Superior temporal gyrus (tissue), 1 donor: ENCODE results near the gene WNT11.

ENCODE experiments used
- DNase-seq: peaks from one replicate; pipeline ENCODE4 v3.0.0-alpha.2; 2016; ENCODE audit errors: extremely low spot score

The WNT11 gene

DNA sequence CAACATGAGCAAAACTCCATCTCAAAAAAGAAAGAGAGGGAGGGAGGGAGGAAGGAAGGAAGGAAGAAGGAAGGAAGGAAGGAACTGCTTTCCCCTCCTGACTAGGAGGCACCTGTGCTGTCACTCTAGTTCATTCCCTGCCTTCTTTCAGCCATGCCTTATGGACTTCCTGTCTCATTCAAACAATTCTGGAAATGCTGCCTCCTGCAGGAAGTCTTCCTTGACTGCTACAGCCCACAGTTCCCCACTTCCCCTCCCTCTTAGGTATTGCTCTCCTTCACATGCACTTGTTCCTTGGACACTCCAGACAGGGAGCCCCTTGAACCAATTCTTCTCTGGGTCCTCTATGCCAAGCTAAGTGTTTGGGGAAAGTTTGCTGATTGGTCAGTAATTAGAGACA lies 31.6 kb upstream of the WNT11 start:
- no peak for DNase-seq

DNA sequence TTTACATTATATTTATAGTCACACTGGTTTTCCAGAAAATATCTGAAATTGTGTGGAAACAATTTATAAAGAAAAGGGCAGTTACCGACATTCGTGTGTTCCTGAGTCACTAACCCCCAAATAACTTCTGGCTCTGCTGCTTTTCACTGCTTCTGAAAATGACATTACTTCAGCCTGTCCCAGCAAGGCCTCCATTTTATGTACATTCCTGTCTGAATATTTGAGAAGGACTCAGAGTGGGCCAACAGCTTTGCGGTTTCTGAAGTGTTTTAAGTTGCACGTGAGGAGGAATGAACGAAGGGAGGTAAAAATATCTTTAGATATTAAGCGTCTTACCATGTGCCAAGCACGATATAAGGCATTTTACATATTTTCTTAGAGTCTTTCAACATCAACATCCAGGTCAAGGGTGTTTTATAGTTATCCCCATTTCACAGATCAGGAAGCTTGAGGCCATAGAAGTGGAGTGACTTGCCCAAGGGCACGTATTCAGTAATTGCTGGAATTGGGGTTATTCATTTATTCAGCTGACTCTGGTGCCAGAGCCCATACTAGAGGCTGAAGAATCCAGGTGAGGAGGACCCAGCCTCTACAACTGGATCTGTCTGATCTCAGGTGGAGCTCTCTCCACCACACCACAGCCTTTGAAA lies 30.8 kb upstream of the WNT11 start:
- peak; percentile 10 for DNase-seq

DNA sequence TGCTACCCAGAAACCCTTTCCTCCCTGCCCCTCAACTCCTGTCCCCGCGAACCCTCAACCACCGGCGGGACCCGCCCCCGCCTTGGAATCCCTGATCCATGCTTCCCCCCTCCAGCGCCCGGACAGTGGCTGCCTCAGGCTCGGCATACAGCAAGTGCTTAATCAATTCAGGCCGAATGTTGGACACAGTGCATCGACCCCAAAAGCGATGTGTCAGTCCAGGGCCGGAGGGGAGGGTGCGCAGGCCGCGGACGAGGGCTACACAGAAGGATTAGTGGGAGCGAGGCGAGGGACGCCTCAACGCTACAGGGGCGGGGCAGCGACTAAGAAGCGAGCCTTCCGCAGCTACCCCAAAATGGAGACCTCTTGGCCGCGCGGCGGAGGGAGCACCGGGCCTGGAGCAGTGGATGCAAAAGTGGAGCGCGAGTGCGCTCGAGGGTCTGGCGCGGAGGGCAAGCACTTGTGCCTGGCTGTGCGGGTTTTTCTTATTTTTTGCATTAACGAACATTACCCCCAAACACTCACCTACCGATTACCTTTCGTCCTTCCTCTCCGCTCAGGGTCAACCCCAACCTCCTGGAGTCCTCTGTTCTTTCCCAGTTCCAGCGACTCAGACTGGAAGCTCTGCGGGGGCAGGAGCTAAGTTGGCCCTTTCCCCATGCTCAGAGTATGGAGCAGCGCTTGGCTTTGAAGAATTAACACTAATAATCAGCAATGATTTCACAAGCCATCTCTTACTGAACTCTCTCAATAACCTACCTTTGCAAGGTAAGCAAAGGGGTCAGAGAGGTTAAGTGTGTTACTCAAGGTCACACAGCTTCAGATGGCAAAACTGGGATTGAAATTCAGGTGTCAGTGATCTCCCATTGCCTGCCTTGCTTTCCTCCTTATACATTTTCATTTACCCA lies 30.0 kb upstream of the WNT11 start:
- peak; percentile 21 for DNase-seq

DNA sequence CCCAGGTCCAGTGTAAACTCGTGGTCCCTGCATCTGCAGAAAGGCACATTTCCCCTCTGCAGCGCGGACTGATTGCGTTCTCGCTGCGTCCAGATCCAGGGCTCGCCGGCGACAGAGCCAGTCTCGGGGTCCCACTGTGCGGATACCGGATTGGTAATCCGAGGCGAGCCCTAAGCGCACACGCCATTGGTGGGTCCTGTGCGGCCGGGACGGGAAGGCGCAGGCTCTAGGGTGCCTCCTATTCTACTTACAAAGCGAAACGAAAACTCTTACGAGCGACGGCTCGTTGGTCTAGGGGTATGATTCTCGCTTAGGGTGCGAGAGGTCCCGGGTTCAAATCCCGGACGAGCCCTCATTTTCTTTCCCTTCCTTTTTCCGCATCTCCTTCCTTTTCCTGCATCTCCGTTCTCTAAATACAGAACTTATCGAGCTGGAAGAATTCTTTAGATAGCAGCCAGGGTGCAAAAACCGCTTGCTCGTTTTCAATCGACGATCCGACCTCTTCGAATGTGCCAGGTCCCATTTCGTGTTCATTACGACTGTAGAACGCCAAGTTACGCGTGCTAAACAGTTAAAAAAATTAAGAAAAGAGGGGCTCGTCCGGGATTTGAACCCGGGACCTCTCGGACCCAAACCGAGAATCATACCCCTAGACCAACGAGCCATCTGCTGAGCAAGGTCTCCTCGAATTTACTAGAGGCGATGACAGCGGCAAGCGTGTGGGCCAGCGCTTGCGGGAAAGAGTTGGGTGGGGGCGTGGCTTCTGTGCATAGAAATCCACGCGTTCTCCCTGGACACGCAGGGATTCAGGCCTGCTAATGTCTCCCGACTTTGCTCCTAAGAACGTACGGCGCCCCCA lies 29.2 kb upstream of the WNT11 start:
- peak; percentile 99 for DNase-seq

DNA sequence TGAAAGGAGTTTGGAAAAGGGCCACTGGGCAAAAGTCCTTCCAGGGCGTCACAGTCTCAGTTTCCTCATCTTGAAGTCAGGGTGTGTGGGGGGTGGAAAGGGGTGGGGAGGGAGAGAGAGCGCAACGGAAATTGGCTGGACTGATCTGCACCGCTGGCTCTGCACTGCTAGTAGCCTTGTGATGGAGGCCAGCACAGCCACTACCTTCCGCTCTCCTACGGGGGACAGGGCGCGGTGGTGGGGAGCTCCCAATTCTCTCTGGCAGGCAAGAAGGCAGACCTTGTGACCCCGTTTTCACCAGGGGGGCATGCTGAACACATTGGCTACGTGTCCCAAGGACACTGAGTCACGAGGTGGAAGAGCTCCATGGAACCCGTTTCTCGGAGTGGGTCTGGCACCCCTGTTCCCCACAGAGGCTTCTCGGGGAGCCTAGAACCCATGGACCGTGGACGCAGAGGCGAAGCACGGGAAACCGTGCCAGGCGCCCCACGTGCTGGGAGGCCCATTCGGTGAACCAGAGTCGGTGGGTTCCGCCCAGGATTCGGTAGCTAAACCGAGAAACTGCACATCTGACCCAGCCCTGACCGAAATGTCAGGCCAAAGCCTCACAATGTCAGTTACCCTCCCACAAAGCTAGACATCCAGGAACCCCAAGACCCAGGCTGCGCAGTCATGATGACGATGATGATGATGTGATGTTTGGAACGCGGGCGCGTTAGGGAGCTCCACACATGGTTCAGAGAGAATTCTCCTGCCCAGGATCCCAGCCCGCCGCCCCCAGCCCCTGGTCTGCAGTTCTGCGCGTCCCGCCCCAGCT lies 28.3 kb upstream of the WNT11 start:
- DNase-seq, result peak; percentile 73

DNA sequence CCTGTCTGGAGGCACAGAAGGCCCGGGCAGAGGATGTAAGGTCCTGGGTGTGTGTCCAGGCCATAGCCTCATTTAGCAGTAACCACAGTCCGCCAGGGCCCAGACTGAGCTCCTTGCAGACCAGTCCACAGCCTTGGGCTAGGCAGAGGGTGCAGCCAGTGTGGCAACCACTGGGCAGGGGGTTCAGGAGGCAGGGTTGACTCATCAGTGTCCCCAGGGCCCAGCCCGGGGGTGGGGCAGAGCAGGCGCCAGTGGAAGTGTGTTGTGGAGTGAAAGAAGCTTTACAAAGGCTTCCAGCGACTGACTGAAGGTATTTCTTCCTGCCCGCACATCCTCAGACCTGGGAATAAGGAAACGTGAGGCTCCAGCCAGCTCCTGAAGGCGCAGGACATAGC lies 27.7 kb upstream of the WNT11 start:
- no peak for DNase-seq

DNA sequence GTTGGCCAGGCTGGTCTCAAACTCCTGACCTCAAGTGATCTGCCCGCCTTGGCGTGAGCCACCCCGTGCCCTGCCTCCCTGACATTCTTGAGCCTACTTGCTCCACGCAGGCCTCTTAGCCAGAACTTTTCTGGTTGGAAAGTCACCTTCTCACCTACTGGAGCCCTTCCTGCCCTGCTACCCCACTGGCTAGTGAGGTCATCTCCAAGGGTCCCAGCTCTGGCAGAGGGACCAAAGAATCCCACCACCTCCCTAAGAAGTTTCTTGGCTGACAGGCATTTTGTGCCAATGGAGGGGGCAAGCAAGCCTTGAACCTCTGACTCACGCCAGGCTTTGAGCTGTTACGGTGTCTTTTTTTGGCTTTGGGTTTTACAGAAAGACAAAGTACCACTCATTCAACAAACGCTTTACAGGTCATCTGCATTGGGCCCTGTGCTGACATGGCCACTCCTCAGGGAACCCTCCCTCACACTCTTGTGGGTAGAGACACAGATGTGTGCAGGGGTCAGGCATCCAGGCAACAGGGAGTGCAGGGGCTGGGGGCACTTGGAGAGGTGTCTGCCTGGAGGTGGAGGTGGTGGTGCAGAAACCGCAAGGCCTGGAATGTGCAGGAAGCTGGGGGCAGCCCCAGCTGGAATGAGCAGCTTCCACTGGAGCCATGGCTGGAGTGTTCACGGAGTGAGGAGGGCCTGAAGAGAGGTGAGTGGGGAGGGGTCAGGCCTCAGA lies 27.1 kb upstream of the WNT11 start:
- no peak for DNase-seq

DNA sequence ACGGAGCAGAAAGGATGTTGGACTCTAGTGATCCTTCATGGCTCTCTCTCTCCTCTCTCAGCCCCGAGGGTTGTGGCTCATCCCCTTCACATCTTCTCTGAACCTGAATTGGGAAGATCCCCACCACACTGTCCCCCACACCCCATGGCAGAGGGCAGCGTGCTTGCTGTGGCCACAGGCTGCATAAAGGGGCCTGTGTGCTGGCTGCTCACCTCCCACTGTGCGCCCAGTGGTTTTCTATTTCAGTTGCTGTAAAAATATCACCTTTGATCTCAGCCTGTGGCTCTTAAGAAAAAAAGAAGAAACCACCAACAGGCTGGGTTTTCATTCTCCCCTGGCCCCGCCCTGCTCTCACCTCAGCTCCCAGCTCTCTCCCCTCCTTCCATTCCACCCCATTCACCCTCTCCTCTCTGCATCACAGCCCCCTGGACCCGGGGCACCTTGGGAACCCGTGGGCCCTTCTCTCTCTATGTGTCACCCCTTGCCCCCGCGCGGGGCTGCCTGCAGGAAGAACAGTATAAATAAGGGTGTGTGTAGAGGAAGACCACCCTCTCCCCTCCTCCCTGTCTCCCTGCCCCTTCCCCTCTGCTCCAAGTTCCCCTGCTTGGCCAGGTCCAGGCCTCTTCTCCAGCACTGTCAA lies 25.8 kb upstream of the WNT11 start:
- DNase-seq, result no peak

DNA sequence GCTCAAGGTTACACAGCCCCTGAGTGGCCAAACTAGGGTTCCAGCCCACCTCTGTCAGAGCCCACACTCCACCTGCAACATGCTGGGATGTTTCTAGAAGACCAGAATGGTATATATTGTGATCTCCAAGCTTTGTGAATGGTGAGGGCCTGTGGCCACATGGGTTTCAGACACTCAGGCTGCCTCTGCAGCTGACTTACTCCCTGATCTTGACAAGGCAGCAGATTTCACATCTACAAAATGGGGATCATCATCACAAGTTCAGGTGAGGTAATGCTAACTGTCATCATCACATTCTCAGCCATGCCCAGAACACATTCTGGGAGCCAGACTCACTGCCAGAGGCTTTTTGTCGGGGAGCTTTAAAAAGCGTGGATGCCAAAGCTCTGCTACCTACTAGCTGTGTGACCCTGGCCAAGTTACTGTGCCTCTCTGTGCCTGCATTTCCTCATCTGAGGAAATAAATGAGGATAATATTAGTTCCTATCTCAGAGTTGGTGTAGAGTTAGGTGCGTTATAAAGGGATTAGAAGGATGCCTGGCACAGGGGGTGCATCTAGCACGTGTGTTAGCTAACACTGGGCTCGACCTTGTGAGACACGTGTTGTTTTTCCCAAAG lies 24.9 kb upstream of the WNT11 start:
- DNase-seq, result no peak

DNA sequence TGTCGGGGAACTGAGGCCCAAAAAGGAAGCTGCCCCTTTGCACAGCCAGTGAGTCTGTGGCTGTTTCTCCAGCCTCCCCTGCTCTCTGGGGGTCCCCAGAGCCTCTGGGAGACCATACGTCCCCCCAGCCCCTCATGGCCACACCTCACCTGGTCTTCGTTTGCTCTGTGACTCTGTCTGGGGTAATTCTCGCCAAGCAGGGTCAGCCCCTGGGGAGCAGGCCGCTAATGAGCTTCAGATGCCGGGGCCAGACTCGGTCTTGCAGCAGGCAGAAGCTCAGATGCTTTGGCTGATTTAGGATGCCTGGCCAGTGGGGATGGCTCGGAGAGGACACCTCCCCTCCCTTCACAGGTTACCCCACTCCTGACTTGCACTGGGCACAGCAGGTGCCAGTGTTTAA lies 24.1 kb upstream of the WNT11 start:
- no peak for DNase-seq

DNA sequence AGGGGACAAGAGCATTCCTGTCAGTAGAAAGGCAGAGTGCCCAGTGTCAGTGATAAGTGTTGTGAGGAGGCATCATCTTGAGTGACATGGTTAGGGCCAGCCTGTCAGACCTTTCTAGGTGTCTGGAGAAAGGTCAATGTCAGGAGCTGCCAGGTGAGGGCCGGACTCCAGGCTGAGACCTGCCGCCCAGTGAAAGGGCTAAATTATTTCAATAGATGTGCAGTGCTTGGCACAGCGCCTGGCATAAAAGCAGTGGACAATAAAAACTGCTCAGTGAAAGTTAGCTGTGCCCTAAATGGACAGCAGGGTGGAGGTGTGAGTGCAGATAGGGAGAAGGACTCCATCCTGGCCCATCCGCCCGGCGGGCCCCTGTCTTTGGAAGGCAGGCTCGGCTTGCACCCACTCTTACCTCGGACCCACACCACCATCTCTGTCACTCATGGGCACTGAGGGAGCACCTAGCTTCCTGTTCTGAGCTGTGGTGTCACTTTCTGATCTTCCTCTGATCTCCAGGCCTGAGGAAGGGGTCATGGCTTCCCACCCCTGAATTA lies 23.5 kb upstream of the WNT11 start:
- no peak for DNase-seq

DNA sequence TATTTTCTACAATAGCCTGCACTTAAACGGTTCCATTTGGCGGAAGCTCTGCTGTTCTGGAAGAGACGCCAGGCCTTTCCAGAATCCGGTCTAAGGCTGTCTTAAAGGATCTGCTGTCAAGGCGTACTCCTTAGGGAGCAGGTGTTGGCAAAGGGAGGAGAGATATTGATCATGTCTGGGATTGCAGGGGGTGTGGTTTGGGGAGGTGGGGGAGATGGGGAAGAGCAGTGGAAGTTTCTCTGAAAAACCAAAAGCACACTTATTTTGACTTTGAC lies 22.5 kb upstream of the WNT11 start:
- no peak for DNase-seq

DNA sequence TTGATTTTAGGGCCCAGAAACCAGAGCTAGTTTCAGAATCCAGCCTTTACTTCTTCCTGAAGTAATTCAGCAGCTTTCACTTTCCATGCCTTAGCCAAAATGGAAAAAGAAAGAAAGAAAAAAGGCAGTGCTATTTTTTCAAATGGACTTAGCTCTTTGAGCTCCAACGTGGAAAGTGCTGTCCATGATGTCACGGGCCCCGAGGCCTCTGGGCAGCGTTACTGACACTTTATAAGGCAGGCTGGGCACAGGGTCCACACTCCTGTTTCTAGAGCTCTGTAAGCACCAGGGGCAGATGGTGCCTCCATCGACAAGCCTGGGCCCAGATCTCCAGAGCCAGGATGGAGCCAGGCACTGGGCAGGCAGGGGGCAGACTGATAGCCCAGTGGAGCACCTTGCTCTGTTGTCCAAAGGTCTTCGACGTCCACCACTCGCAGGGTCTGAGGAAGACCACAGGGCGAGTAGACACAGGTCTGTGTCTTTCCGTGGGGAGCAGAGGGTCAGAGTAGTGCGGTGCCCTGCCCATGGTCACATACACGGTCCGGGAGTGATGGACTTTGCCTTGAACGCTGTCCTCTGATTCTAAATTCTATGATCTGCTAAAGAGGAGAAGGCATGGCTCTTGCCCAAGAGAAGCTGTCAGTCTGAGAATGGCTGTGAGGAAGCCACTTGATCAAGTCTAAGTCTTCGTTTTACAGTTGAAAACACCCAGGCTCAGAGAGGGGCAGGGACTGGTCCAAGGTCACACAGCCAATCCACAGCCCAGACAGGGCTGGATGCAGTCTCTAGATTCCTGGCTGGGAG lies 22.0 kb upstream of the WNT11 start:
- DNase-seq, result no peak

DNA sequence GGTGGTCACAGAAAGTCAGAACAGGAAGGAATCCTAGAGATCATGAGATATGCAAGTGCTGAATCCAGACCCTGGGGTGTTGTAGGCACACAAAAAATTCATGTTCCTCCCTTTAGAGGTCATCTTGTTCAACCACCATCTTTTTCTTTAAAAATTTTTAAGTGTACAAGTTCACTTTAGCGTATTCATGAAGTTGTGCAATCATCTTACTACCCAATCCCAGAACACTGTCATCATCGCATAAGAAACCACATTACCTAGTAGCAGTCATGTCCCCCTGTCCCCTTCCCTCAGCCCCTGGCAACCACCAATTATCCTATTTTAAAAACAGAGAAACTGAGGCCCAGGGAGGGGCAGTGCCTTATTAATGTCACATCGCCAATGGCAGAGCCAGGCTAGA lies 20.3 kb upstream of the WNT11 start:
- no peak for DNase-seq

DNA sequence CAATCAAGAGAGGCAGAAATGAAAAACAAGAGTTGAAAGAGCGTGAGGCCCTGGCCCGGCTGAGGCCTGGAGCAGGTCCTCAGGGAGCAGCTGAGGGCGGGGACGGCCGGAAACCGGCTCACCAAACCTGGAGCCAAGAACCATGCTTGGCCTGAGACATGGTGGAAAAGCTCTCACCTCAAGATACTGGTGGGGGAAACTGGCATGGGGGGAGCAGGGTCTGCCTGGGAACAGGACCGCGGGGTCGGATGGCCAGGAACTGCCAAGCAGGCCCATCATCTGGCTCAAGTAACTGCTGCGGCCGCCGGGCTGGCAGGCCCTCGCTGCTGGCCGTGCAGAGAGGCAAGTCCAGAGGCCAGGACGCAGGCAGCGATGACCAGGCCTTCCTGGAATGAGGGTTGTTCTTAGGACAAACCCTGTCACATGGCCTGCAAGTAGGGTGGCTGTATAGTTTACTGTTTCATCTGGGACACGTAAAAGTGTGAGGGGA lies 18.9 kb upstream of the WNT11 start:
- DNase-seq, result no peak

DNA sequence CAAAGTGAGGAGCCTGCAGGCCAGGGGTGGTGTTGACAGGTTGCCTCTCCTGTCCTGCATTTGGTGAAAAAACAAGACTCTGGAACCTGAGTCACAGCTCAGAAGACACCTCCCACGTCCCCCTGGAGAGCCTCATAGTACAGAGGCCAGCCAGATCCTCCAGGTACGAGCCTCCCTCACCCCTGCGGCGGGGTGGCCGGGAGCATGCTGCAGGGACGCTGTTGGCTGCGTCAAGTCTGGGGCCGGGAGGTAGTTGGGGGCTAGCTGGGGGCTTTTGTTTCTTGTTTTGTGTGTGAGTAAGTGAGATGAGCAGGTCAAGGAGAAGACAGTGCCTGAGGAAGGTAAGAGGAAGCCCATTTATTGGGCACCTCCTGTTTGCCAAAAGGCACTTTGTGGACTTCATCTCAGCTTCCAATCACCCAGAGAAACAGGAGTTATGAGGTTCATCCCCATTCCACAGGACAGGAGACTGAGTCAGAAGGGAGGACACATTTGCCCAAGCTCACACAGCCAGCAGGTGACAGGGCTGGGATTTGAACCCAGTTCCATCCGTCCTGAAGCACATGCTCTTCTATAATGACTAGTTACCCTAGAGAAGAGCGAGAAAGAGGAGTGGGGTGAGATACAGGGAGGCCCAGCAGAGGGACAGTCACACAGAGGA lies 18.3 kb upstream of the WNT11 start:
- DNase-seq, result no peak

DNA sequence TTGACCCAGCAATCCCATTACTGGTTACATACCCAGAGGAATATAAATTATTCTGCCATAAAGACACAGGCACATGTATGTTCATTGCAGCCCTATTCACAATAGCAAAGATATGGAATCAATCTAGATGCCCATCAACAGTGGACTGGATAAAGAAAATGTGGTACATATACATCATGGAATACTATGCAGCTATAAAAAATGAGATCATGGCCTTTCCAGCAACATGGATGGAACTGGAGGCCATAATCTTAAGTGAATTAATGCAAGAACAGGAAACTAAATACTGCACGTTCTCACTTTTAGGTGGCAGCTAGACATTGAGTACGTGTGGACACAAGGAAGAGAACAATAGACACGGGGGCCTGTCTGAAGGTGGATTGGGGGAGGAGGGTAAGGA lies 15.1 kb upstream of the WNT11 start:
- DNase-seq, result no peak

DNA sequence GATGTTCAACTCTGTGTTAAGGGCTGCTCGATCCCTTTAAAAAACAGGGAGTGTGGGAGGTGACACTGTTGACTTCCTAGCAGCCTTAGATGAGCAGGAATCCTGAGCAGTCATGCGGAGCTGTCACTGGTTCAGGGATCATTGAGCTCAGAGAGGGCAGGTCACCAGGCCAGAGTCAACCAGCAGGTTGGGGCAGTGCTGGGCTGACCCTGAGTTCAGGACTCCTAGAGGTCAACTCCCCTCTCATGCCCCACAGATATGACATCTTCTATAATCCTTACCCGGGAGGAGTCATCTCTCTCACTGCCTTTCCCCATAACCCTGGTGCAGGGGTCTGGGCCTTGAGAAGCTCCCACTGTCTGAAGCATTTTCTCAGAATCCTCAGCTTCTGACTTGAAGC lies 12.9 kb upstream of the WNT11 start:
- no peak for DNase-seq
